ENCODE measurements around the gene RCOR1.

- TF ChIP-seq CTCF (IDR thresholded peaks at IDR 0.05; ENCODE audit: poor library complexity): no peak
- TF ChIP-seq EZH2 (IDR thresholded peaks at IDR 0.05; ENCODE audit: borderline replicate concordance): no peak
- TF ChIP-seq EZH2phosphoT487 (IDR thresholded peaks at IDR 0.05; ENCODE audit: low read depth, severe bottlenecking, unreplicated experiment): no peak
Observed at GRCh38 chr14:102578821-102579220, 13.6 kb upstream of the RCOR1 start.

Measured in hepatocyte (in vitro differentiated cells).